Natural killer cell (primary cell): ENCODE results near the gene HNRNPH1. TPM values are rescaled to one million over a fixed set of nuclear protein-coding genes. Genes with fewer than 3 reads are reported as not detected.

Experiments
- total RNA-seq, 4 donors: library from RNA; stranded (reverse); fragments of 120-200 nt in 1 of 4; gene quantifications; one replicate each; pipeline versions ENCODE4 v1.2.3 to v1.2.4, GENCODE V29; 2013 to 2022

The HNRNPH1 gene
- total RNA-seq, 3 donors from 2014 or later (not counting 1 experiment from before 2014, with no cell fraction given): 1,749 to 2,212 (median 1,853) TPM

Other genes with a start within 250 kb of the HNRNPH1 start
- gene RUFY1, start 73.1 kb downstream of the HNRNPH1 start, total RNA-seq: 10 to 100 TPM; 40.4 to 48.7 (median 46.6) TPM
- not detected for gene CBY3, start 57.4 kb upstream of the HNRNPH1 start, total RNA-seq
- 100 to 1,000 TPM; 233 to 291 (median 260) TPM for gene CANX, start 75.3 kb upstream of the HNRNPH1 start, total RNA-seq
- 10 to 100 TPM; 28.8 to 45.4 (median 37.6) TPM for gene MAML1, start 109.2 kb upstream of the HNRNPH1 start, total RNA-seq
- 1 to 10 TPM; 3.0 to 5.4 (median 3.5) TPM for gene LTC4S, start 170.3 kb upstream of the HNRNPH1 start, total RNA-seq
- gene MGAT4B, start 183.2 kb upstream of the HNRNPH1 start, total RNA-seq: 100 to 1,000 TPM; 143 to 159 (median 144) TPM
- gene SQSTM1, start 197.2 kb upstream of the HNRNPH1 start, total RNA-seq: 100 to 1,000 TPM; 474 to 707 (median 657) TPM
- gene MRNIP, start 235.1 kb upstream of the HNRNPH1 start, total RNA-seq: 10 to 100 TPM; 19.7 to 40.2 (median 25.4) TPM